Spleen (tissue), 11 donors: Measurements from ENCODE around the gene ABHD6. TPM values are rescaled to one million over a fixed set of nuclear protein-coding genes. Genes with fewer than 3 reads are reported as not detected.

Source experiments
- DNase-seq: peaks from one replicate; pipeline ENCODE4 v3.0.0-alpha.2; 2020
- H3K27ac ChIP-seq, 8 donors: fragments of 200-600 bp; sonication (generic) in 7 of 8; 1 replicate in 4 of 8; 2 replicates in 4 of 8; pipeline versions ENCODE4 v1.5.0 to v1.8.0; 2016 to 2021; ENCODE audit warnings: inconsistent platforms in 4 of 8, mild to moderate bottlenecking in 4 of 8, moderate library complexity in 1 of 8
- H3K27me3 ChIP-seq, 7 donors: fragments of 200-600 bp; sonication (generic) in 6 of 7; replicated peaks in 1 of 7; 1 replicate in 4 of 7; 2 replicates in 3 of 7; pipeline versions ENCODE4 v1.5.0 to v1.8.0; 2016 to 2021; ENCODE audit warnings: inconsistent platforms in 3 of 7, mild to moderate bottlenecking in 1 of 7
- H3K36me3 ChIP-seq, 6 donors: fragments of 200-600 bp; sonication (generic) in 5 of 6; 1 replicate in 4 of 6; 2 replicates in 2 of 6; pipeline versions ENCODE4 v1.5.0 to v1.8.0; 2016 to 2021; ENCODE audit warnings: inconsistent platforms in 2 of 6
- H3K4me1 ChIP-seq, 6 donors: fragments of 200-600 bp; sonication (generic) in 5 of 6; 1 replicate in 3 of 6; 2 replicates in 3 of 6; pipeline versions ENCODE4 v1.5.0 to v1.8.0; 2016 to 2021; ENCODE audit warnings: inconsistent platforms in 3 of 6
- H3K4me3 ChIP-seq, 8 donors: fragments of 200-600 bp; sonication (generic) in 7 of 8; 1 replicate in 4 of 8; 2 replicates in 4 of 8; pipeline versions ENCODE4 v1.5.0 to v1.8.0; 2016 to 2021; ENCODE audit warnings: inconsistent platforms in 4 of 8, mild to moderate bottlenecking in 4 of 8, moderate library complexity in 2 of 8
- H3K9me3 ChIP-seq, 8 donors: fragments of 200-600 bp; sonication (generic) in 7 of 8; 1 replicate in 4 of 8; 2 replicates in 4 of 8; pipeline versions ENCODE4 v1.5.0 to v1.8.0; 2016 to 2021; ENCODE audit warnings: inconsistent platforms in 4 of 8
- CTCF ChIP-seq, 11 experiments: fragments of 200-600 bp in 7 of 11; fragments of 450-650 bp in 4 of 11; sonication (generic) in 4 of 11; IDR thresholded peaks in 8 of 11; conservative IDR thresholded peaks in 3 of 11; 1 replicate in 7 of 11; 2 replicates in 4 of 11; pipeline versions ENCODE4 v1.4.0 to v1.8.0; 2016 to 2021; ENCODE audit warnings: antibody characterized with exemption in 11 of 11, inconsistent platforms in 4 of 11, mild to moderate bottlenecking in 1 of 11
- POLR2A ChIP-seq, 3 donors: fragments of 450-650 bp; IDR thresholded peaks; one replicate each; pipeline ENCODE4 v1.5.1; 2017; ENCODE audit warnings: antibody characterized with exemption in 3 of 3, mild to moderate bottlenecking in 1 of 3
- POLR2AphosphoS5 ChIP-seq, 3 donors: sonication (generic); formaldehyde crosslinking; IDR thresholded peaks; one replicate each; pipeline ENCODE4 v1.5.1; 2017; ENCODE audit warnings: antibody characterized with exemption in 3 of 3
- WGBS, 5 donors: extraction: QIAGEN DNeasy Blood & Tissue Kit in 3 of 5; methylation state at CpG; one replicate each; pipeline versions ENCODE4 v1.1.5 to v1.1.7; 2013 to 2018; 5-methylcytosine and 5-hydroxymethylcytosine counted together
- intact Hi-C: fragments of 100-400 bp; cut with DNase I; formaldehyde crosslinking; loops from one replicate; pipeline ENCODE4 v1.15.0; 2023; ENCODE audit warnings: low total_unique reads
- polyA plus RNA-seq, 3 donors: library from polyadenylated mRNA; stranded (reverse); fragments of 200-250 nt; gene quantifications; one replicate each; pipeline ENCODE4 v1.2.1, GENCODE V29; 2013
- total RNA-seq, 7 donors: library from RNA; depleted of rRNA in 3 of 7; stranded (reverse); fragments of >200 nt in 3 of 7; fragmentation: NEBNext Ultra II Directional in 4 of 7; extraction: Animal tissue kit (Norgen Biotek cat#: 25700) in 4 of 7; gene quantifications; one replicate each; pipeline versions ENCODE4 v1.1.0 to v1.2.1, GENCODE V29; 2016 to 2021
- donor health status: healthy with polysubstance abuse.
- donor health status: DM: no; HTN: no; CAD: no; lungs with moderate emphysema.
- donor health status: DM: no; HTN: no; CAD: no.
- donor health status: Bipolar disorder and iron deficiency.
- donor health status: healthy.
- donor health status: DM: no; HTN: no; CAD: no.
- donor health status: DM: yes; HTN: yes; CAD: no.

Gene ABHD6
- total and polyA plus RNA-seq, 10 donors, result 17.2 to 79.9 (median 48.4) TPM

GRCh38 chr3:58324391-58325390 is 87.1 kb downstream of the ABHD6 start:
- intact Hi-C loops, result loop anchor here (5.0 to 10.0 kb wide), 2 partner anchors 88 to 210 kb away; partner anchors contain the start of gene ACOX2
- 60 to 67% (median 62%) methylated on average over 6 to 7 of the region's 7 CpGs for WGBS, 5 donors
- H3K27ac ChIP-seq, result peak overlapping the region; percentile 21 to 79 (median 70)

GRCh38 chr3:58325525-58325992 is 88.0 kb downstream of the ABHD6 start:
- H3K9me3 ChIP-seq, result no peaks in the 10 kb centered on the region
- no peaks in the 10 kb centered on the region for H3K36me3 ChIP-seq
- DNase-seq, result no peak
- peak overlapping the region; percentile 21 to 79 (median 70) for H3K27ac ChIP-seq
- WGBS, 5 donors, result 36 to 62% (median 49%) methylated on average over 2 of the region's 2 CpGs
- no peak for TF ChIP-seq POLR2A (IDR thresholded peaks at IDR 0.05)
- no peak for TF ChIP-seq CTCF (IDR thresholded peaks at IDR 0.05 in 8 of 11, conservative IDR thresholded peaks at IDR 0.05 in 3 of 11)
- no peak for TF ChIP-seq POLR2AphosphoS5 (IDR thresholded peaks at IDR 0.05)
- H3K4me3 ChIP-seq, result no peak overlapping the region
- intact Hi-C loops, result loop anchor here (10.0 kb wide), 1 partner anchor 209 kb away; the partner anchor contains the start of gene ACOX2
- H3K27me3 ChIP-seq, result no peaks in the 10 kb centered on the region
- H3K4me1 ChIP-seq, result peaks cover 20 to 62% (median 40%) of the 10 kb centered on the region in 6 donors

More at GRCh38 chr3:58324391-58325390, 87.1 kb downstream of the ABHD6 start:
- no peak for TF ChIP-seq POLR2A (IDR thresholded peaks at IDR 0.05)
- peak in 1 of 3 donors; percentile 18 for TF ChIP-seq POLR2AphosphoS5 (IDR thresholded peaks at IDR 0.05)
- no peak for TF ChIP-seq CTCF (IDR thresholded peaks at IDR 0.05 in 8 of 11, conservative IDR thresholded peaks at IDR 0.05 in 3 of 11)
- Histone ChIP-seq H3K4me3 (no peak overlapping the region), H3K4me1 (peaks cover 20 to 62% (median 40%) of the 10 kb centered on the region in 6 donors), H3K36me3 (peaks cover 0 to 4% (median 1%) of the 10 kb centered on the region in 6 donors), H3K27me3 (no peaks in the 10 kb centered on the region), H3K9me3 (no peaks in the 10 kb centered on the region)
- DNase-seq, result no peak

- Histone ChIP-seq H3K27me3 (no peaks in the 10 kb centered on the region), H3K27ac (peak overlapping the region in 6 of 8 donors; percentile 59 to 79 (median 74)), H3K4me3 (no peak overlapping the region), H3K36me3 (no peaks in the 10 kb centered on the region), H3K4me1 (peaks cover 20 to 55% (median 35%) of the 10 kb centered on the region in 6 donors), H3K9me3 (no peaks in the 10 kb centered on the region)
- intact Hi-C loops, result loop anchor here (10.0 kb wide), 1 partner anchor 208 kb away; the partner anchor contains the start of gene ACOX2
- no peak for DNase-seq
- no peak for TF ChIP-seq CTCF (IDR thresholded peaks at IDR 0.05 in 8 of 11, conservative IDR thresholded peaks at IDR 0.05 in 3 of 11)
- no peak for TF ChIP-seq POLR2AphosphoS5 (IDR thresholded peaks at IDR 0.05)
- no peak for TF ChIP-seq POLR2A (IDR thresholded peaks at IDR 0.05)
- WGBS, 5 donors, result 93 to 98% (median 94%) methylated on average over 8 of the region's 8 CpGs
Measured at GRCh38 chr3:58326267-58326900, 88.8 kb downstream of the ABHD6 start.
